Measurements from ENCODE around the gene SMIM10.
"Not testable (repeated sequence)": the region's sequence is repeated elsewhere in the genome, so short reads cannot be mapped to it uniquely, and the experiment has no call there.

The SMIM10 gene

DNA sequence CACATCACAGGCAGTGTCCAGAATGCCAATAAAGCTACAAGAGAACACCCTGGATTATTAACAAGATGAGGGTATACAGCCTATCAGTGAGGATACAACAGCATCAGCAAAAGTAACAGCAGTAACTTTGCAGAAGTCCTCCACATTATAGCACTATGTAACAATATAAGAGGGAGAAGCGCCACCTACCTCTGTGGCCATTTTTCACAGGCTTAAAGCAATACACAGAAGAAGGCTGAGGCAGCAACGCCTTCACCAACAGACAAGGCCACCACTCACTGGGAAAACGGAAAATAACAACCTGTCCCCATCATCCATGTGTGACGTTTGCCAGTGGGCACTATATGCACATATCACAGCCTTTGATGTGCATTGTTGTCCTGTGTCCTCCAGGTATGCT is 19.0 kb downstream of the SMIM10 start:
- DNase-seq (ENCODE audit: low read depth in 2 of 2, low spot score in 1 of 2): no peak

DNA sequence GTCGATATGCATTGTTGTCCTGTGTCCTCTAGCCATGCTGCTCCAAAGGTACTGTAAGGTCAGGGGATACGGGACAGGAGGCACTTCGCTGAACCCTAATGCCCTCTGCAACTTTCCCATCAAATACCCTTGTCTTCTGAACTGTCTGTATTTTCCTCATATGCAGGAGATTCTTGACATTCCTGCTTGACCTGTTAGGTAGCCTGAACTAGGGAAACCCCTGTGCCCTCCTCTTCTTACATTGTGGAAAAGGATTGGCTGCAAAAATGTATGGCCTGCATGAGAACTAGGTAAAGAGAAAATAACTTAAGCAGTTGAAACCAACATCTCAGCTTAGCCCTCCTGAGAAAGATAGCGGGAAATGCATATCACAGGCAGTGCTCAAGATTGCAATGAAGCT is 20.1 kb downstream of the SMIM10 start:
- no peak for DNase-seq (ENCODE audit: low read depth in 2 of 2, low spot score in 1 of 2)

DNA sequence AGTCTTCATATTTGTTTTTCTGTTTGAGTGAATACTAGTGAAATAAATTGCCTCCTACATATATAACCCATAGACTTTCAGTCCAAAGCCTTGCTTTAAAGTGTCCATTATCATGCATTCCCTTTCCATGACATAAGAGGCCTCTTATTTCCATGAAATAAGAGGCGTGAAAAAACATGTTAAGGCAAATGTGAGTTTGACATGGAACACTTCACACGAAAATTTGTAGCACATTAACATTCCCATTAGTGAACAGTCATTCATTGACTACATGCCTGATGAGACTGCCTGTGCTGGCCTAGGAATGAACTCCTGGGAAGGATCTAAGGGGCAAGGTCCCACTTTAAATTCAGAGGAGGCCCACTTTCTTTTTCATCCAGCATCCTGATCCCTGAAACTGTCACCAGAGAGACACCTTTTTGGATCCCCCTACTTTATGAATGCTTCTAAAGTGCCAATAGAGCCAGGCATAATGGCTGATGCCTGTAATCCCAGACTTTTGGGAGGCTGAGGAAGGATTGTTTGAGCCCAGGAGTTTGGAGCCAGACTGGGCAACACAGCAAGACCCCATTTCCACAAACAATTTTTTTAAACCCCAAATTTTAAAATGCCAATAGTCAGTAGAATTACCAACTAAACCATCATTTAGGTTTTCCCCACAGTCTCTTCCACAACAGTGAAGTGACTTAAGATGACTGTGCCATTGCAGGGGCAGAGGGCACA is 24.9 kb downstream of the SMIM10 start:
- DNase-seq (ENCODE audit: low read depth in 2 of 2, low spot score in 1 of 2): no peak

DNA sequence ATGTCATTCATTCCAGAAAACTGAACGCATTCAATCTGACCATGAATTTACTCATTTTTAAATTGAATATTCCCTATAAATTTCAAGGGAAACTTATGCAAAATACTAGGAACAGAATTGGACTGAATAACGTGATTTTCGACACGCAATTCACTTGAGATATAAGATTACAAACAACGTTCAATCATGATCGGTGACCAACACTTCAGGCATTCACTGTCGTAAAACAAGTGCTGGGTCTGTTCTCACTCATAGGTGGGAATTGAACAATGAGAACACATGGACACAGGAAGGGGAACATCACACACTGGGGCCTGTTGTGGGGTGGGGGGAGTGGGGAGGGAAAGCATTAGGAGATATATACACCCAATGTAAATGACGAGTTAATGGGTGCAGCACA is 29.1 kb downstream of the SMIM10 start:
- DNase-seq (ENCODE audit: low read depth in 2 of 2, low spot score in 1 of 2): not testable (repeated sequence)

DNA sequence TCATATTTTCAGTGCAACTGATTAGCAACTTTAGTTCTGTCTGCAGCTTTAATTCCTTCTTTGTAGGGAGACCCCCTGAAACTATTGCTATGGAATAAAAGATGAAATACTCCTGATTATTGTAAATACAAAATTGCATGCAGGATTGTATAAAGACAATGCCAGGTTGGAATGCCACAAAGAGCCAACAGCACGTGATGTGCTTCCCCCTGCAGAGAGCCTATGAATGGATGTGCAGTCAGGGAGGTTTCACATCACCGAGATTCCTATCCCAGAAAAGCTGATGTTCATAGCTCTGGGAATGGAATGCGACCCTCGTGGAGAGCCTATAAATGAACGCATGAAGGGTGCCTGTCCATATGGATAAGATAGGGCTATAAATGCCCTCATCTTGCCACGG is 33.0 kb downstream of the SMIM10 start:
- not testable (repeated sequence) for DNase-seq (ENCODE audit: low read depth in 2 of 2, low spot score in 1 of 2)

DNA sequence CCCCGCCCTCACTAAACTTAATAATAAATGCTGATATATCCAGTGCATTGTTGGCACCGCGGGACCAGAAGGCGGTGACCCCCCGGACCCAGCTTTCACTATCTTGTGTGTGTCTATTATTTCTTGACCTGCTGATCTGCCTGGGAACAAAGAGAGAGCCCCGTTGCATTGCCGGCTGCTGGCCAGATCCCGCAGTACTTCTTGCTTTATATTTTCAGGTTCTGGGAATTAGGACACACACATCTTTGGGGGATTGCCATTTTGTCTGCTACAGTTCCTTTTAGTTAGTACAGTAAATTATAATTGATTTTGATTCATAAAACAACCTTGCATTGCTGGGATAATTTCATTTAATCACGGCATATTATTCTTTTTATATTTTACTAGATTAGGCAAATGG is 33.7 kb downstream of the SMIM10 start:
- DNase-seq (ENCODE audit: low read depth in 2 of 2, low spot score in 1 of 2): no peak

DNA sequence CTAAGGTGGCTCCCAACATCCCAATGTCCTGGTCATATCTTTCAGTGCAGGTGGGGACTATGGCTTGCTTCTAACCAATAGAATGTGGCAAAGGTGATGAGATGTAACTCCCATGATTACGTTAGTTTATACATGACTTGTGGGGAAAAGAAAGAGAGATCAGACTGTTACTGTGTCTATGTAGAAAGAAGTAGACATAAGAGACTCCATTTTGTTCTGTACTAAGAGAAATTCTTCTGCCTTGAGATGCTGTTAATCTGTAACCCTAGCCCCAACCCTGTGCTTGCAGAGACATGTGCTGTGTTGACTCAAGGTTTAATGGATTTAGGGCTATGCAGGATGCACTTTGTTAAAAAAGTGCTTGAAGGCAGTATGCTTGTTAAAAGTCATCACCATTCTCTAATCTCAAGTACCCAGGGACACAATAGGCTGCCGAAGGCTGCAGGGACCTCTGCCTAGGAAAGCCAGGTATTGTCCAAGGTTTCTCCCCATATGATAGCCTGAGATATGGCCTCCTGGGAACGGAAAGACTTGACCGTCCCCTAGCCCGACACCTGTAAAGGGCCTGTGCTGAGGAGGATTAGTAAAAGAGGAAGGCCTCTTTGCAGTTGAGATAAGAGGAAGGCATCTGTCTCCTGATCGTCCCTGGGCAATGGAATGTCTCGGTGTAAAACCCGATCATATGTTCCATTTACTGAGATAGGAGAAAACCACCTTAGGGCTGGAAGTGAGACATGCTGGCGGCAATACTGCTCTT is 39.6 kb downstream of the SMIM10 start:
- DNase-seq (ENCODE audit: low read depth in 2 of 2, low spot score in 1 of 2): not testable (repeated sequence)

DNA sequence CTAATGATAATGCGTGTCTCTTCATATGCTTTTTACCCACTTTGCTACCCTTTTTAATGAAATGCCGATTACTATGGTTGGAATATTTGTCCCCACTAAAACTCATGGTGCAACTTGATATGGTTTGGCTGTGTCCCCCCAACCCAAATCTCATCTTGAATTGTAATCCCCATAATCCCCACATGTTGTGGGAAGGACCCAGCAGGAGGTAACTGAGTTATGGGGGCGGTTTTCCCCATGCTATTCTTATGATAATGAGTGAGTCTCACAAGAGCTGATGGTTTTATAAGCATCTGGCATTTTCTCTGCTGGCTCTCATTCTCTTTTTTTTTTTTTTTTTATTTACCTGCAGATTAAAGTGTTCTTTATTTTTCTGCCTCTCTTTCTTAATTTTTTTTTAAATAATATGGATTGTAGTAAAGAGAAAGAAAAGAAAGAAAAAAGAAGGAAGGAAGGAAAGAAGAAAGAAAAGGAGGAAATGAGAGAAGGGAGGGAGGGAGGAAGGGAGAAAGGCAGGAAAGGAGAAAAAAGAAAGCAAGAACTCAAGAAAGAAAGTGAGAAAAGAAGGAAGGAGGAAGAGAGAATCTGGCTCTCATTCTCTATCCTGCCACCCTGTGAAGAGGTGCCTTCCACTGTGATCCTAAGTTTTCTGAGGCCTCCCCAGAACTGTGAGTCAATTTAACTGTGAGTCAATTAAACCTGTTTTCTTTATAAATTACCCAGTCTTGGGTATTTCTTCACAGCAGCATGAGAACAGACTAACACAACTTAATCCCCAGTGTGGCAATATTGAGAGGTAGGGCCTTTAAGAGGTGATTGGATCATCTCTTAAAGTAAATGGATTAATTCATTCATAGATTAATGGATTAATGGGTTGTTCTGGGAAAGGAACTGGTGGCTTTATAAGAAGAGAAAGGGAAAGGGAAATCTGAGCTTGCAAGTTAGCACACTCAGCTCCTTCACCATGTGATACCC is 50.6 kb downstream of the SMIM10 start:
- DNase-seq (ENCODE audit: low read depth in 2 of 2, low spot score in 1 of 2): not testable (repeated sequence)

Measured in stimulated activated CD8-positive, alpha-beta memory T cell treated with anti-CD3 and anti-CD28 coated beads, Interleukin-4, amount 100 ng/mL, for 4 hours (primary cell).